Activated CD4-positive, alpha-beta T cell treated with anti-CD3 and anti-CD28 coated beads for 48 hours (primary cell): ENCODE data around the gene PIGQ.

Experiments used
- DNase-seq: peaks from one replicate; pipeline ENCODE4 v3.0.0-alpha.2; 2020

Gene PIGQ

DNA sequence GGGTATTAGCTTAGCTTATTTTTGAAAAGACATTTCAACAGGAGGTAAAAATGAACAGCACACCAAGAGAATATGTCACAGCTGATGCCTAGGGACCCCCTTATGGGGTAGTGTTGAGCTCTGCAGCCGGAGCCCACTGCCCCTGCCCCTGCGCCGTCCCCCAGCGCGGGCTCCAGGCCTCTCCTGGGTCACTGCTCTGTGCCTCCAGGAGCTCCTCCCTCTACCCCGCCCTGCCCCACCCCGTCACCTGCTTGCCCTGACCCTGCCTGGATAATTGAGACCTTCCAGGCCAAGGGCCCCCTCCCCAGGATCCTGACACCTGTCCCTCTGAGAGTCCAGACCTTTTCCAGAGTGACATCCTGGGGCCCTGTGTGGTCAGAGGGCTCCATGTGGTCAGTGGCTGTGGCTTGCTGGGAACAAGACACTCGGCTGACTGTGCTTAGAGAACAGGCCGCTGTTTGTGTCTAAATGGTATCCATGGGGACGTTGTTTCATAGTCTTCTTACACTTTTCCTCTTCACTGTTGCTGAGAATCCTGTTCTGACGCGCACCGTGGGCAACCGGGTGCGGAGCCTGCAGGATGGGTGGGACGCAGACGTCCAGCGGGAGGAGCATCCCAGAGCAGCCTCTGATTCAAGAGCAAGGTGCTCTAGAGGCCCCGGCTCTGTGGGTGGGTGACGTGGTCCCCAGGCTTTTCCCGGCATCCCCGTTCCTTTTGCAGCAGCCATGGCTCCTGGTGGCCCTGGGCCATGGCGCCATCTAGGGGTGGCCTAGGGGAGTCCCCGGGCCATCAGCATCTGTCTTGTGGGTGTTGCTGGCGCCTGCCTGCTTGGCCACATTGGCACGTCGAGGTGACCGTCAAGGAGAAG lies 41.0 kb downstream of the PIGQ start:
- peak; percentile 76 for DNase-seq

DNA sequence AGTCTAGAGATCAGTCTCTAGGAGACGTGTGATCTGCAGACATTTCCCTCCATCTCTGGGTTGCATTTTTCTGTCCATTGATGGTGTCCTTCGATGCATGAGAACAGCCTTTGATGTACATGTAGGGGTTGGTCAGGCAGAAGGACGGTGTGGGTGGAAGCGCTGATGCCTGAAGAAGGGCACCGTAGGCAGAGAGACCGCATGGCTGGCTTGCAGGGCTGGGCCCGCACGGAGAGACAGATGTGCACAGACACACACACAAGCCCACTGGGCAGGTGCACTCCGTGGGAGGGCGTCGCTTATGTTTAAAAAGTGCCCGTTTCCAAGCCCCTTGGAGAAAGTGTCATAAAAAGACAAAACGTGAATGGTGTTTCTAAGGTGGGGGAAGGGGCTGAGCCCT lies 45.4 kb downstream of the PIGQ start:
- no peak for DNase-seq

DNA sequence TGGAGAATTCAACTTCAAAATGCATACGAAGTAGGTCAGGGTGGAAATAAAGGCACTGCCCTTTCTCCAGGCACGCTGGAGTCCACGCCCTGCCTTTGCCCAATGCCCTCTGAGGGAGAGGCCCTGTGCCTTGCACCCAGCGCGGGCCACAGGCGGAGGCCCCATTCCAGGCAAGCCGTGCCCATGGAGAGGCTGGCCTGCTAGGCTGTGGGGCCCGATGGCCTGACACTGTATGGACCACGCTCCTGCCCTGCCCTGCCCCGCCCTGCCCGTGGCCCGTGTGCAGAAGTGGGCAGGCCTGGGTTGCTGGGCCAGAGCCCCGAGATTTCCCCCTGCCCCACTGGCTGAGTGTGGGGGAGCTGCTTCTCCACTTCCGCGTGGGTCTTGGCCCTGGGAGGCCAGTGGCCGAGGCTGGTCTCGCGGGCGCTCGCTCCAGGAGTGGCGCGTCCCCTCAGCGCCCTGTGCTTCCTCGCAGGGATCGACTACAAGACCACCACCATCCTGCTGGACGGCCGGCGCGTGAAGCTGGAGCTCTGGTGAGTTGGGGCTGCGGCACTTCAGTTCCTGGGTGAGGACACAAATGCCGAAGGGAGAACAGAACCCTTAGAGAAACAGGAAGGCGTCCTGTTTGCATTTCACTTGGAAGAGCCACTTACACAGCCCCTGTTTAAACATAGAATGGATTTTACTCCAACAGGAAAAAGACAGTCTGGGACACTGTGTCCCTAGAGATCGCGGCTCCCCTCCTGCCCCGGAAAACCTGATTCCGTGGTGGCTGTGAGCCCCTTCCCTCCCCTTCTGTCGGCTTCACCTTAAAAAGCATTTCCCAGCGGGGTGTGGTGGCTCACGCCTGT lies 47.2 kb downstream of the PIGQ start:
- no peak for DNase-seq

DNA sequence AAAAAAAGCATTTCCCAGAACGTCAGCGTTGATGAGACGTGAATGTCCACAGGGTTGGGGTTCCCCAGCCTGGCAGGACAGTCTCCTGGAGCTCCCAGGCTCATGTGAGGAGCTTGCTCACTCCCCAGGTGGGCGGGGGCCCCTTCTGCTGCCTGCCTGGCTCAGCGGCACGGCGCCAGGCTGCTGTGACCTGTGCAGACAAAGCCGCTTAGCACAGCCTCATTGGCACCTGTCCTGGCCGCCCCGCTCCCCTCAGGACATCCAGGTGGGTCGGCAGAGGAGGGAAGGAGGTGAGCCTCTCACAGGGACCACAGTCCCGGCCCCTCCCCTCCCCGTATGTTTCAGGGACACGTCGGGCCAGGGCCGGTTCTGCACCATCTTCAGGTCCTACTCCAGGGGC lies 48.1 kb downstream of the PIGQ start:
- DNase-seq = no peak

DNA sequence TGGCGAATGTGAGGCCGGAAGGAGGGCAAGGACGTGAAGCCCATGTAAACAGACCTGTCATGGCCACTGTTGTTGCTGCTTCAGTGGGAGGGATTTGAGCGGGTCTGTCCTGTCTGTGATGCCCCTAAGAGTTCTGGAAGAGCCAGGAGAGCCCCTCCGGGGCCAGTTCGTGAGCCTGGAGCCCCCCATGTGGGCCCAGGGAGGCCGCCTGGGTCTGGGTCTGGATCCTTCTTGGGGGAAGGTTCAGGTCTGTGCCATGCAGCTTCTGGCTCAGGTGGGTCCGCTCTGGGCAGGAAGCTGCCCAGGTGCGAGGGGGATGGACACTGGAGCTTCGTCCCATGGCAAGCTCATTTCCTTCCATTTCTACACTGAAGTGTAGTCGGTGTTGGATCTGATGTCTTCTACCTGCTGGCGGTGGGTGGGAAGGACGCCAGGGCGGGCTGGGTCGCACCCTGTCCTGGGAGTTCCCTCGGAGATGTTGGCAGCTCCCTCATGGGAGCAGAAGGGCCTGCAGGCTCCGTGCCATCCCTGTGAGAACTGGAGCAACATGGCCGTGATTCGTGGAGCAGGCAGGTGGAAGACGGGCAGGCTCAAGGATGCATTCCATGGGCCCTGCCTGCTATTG lies 49.8 kb downstream of the PIGQ start:
- no peak for DNase-seq

DNA sequence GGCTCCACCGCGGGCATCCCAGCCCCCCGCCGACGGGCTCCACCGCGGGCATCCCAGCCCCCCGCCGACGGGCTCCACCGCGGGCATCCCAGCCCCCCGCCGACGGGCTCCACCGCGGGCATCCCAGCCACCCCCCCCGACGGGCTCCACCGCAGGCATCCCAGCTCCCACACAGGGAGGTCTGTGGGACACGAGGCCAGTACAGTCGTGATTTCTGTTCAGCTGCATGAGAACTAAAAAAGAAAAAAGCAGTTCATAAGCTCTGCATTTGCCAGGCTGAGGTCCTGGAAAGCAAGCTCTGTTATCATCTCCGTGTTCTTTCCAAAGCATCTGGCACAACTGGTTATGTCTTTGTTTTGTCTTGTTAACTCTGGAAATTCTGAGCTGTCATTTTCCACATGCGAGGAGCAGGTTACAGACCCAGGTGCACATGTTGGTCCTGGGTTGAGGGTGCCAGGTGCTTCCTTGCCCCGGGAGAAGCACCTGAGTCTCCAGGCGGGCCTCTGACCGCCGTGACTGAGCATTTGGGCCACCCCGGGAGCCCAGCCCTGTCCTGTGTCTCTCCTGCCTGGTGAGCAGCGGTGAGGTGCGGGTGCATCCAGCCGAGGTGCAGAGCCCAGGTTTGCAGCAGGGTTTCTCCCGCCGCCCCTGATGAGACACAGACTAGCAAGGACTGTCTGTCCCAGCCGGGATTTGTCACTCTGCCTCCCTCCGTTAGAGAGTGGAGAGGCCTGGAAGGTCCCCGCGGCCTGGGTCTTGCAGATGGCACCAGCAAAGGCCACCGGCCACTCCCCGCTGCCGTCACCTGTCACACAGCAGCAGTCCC lies 51.1 kb downstream of the PIGQ start:
- DNase-seq = no peak

DNA sequence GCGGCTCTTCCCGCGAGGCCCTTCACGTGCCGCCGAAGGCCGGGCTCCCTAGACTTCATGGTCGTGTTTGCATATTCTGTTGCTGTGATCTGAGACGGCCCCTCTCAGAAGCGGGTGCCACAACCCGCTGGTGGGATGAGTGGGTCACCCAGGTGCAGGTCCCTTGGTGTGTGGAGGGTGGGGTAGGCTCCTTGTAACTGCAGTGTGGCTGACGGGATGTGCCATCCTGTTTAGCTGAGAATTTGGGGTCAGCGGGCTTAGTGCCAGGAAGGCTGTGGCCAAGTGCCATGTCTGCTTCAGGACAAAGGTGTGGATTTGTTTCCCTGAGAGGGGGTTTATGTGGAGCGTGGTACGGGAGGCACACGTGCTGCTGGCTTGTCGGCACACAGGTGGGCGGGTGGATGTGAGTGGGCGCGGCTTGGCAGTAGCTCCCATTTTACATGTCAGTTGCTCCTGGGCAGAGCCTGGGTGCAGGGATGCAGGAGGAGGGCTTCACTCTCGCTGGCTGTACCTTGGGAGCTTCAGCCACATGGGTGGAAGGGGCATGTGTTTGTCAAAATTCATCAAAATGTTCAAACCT lies 51.8 kb downstream of the PIGQ start:
- DNase-seq = no peak

DNA sequence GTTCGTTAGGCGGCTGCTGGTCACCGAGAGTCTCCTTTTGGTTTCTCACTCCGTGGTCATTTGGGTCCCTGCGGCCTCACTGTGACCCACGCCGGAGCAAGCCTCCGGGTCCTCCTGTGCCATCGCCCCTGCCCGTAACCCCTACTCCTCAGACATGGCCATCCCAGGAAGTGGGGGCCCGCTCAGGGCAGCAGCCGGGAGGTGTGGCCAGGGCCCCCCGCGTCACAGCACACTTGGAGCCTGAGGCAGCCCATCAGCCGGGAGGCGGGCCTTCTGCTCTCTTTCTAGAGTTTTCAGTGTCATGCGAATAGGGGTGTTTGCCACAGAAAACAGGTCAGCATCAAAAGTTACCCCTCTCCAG lies 53.1 kb downstream of the PIGQ start:
- no peak for DNase-seq

DNA sequence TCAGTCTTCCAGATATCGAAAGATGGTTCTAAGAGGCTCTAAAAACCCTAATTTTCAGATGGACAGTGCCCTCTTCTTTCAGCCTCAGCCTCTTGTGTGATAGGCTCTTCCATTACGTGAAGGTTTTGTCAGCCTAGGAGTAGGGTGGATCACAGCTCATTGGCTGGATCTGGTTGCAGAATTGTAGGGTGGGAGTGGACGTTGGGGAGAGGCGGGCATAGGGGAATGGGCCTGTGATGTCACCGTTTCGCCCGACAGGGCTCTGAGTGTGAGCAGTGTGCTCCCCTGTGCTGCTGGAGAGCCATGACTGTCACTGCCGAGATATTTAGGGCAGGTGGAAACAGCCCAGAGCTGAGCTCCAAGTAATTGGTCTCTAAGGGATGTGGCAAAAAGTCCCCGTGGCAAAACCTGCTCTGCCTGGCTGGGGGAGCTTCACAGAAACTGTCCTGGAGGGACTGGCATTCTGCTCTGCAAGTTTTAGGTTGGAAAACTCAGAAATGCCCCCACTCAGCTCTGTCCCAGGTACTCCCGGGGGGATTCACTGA lies 54.8 kb downstream of the PIGQ start:
- DNase-seq = no peak

DNA sequence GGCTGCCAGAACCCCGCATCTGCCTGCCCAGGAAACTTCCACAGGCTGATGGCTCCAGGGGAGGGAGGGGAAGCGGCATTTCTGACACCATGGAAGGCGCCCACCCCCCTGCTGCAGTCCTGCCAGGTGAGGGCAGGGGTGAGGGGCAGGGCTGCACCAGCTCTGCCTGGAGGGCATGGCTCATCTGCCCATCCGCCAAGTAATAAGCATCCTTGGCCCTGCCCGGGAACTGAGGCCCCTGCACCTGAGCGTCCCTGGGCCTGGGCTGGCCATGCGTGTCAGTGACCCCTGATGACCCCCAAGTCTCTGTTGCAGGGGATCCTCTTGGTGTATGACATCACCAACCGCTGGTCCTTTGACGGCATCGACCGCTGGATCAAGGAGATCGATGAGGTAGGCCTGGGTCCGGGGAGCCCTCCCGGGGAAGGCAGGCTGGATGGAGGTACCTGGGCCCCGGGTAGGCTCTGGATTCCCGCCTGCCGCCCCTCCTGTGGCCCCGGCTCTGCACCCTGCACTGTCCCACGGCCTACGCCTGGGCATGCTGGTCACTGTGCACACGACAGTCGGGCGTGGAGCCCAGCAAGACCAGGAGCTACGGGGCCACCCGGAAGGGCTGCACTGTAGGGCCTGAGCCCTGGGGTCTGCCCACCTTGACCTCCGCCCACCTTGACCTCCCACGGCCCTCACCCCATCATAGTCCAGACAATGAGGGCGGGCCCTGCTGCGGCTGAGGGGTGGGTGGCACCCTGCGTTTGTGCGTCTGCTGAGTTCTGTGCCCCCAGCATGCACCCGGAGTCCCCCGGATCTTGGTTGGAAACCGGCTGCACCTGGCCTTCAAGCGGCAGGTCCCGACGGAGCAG lies 55.6 kb downstream of the PIGQ start:
- DNase-seq = no peak

DNA sequence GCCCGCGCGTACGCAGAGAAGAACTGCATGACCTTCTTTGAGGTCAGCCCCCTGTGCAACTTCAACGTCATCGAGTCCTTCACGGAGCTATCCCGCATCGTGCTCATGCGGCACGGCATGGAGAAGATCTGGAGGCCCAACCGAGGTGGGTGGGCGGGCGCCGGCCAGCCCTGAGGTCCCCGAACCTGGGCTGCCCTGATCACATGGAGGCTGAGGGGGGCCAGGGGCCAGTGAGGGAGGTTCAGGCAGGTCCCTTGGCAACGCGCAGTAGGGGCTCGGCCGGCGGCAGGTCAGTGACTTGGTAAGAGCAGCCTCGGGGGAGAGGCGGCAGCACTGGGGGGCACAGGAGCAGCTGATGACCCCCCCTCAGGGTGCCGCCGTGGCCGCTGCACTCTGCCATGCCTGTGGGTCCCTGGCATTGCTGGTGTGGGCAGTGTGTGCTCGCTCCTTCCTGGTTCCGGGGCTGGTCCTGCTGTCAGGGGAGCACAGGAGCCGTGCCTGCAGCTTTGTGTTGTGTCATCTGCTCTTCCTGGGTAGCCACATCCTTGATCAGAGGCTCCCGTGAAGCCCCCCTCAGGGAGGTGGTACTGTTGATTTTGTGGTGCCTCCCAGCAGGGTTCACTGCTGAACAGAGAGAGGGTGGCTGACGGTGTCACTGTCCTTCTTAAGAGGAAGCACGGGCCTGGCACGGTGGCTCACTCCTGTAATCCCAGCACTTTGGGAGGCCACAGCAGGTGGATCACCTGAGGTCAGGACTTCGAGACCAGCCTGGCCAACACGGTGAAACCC lies 56.4 kb downstream of the PIGQ start:
- DNase-seq = no peak

DNA sequence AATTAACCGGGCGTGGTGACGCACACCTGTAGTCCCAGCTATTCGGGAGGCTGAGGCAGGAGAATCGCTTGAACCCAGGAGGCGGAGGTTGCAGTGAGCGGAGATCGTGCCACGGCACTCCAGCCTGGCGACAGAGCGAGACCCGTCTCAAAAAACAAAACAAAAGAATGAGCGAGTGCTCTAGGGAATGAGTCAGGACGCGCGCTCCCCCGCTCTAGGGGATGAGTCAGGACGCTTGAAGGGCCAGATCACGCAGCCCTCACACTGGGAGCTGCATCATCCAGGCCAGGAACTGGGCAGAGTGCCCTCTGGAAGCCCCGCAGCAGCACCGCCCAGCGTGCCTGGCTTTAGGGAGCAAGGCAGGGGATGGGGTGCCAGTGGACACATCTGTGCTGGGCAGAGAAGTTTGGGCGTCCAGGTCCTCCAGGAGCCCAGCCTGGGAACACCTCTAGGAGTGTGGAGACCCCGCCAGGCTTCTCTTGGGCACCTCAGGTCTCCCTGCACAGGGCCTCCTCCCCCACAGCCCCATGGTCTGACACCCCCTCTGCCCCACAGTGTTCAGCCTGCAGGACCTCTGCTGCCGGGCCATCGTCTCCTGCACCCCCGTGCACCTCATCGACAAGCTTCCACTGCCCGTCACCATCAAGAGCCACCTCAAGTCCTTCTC lies 57.2 kb downstream of the PIGQ start:
- DNase-seq = no peak

DNA sequence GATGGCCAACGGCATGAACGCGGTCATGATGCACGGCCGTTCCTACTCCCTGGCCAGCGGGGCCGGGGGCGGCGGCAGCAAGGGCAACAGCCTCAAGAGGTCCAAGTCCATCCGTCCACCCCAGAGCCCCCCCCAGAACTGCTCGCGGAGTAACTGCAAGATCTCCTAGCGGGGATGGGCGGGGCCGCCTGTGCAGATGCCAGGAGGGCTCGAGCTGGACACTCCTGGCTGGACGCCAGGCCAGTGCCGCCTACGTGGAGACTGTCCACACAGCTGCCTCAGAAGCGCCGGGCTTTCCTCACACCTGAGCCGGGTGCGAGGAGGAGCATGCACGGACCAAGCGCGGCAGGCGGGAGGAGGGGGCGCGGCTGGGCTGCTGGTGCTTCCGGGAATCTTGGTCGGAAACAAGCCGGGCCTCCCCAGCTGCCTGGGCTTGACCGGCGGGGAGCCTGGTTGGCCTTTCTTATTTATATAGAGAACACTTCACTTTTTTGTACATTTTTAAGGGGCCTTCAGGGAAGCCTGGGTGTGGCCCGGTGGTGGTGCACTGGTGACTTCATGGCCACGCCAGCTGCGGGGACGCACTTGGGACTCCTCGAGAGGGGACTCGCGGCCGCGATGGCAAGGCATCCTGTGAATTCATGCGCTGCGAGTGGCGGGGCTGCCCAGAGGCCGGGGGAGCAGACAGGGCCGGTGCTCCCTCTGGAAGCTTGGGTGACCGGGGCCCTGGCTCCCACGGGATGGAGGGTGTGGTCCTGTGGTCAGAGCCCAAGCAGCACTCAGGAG lies 57.9 kb downstream of the PIGQ start:
- DNase-seq = no peak

DNA sequence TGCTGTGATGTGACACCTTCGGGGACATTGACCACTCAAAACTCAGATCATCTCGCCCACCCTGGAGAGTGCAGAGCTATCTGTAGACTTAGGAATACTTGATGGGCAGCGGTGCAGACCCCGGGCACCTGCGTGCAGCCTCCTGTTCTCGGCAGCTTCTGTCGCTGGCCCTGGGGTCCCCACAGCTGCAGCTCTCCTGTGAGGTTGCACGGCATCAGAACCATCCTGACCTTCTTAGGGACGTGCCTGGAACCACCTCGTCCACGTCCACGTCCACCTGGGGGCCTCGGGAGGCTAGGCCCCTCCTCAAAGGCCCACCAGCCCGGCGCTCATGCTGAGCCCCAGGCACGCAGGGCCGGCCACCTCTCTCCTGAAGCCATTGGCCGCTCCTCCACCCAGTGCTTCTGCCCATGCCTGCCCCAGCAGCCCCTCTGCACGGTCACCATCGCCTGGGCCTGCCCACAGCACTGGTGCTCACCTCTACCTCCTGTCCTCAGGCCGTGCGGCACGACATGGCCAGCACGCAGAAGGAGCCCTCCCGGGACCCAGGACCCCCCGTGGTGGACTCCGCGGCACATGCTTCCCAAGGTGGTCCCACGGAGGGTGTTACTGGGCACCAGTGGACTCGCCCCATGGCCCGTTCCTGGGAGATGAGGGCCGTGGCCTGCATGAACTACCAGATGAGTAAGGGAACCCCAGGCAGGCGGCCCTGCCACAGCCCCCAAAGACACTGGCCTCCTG lies 58.7 kb downstream of the PIGQ start:
- no peak for DNase-seq

DNA sequence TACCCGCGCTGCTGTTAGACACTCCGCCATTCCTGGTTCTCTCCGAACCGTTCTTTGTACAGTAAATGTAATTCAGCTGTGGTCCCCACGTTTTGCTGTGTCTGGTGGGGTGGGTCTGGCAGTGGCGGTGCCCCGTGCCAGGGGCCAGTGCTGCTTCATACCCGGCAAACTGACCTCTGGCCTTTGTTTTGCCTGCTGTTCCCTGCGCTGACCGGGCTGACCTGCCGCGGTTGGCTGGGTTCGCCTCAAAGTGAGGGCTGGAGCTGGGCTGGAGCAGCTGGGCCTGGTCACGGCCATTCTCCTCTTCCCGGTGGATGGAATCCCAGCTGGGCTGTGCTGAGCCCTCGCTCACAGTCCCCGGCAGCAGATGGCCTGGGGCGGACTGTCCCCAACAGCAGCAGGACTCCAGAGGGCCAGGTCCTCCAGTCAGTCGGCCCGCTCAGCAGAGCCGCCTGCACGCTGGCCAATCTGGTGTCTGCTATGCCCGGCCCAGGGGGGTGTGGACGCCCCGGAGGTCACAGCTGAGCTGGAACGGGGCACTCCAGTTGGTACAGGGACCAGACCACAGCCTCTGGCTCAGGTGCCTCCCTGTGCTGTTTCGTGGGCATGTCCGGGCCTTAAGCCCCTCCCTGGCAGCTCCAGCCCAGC lies 59.5 kb downstream of the PIGQ start:
- no peak for DNase-seq

DNA sequence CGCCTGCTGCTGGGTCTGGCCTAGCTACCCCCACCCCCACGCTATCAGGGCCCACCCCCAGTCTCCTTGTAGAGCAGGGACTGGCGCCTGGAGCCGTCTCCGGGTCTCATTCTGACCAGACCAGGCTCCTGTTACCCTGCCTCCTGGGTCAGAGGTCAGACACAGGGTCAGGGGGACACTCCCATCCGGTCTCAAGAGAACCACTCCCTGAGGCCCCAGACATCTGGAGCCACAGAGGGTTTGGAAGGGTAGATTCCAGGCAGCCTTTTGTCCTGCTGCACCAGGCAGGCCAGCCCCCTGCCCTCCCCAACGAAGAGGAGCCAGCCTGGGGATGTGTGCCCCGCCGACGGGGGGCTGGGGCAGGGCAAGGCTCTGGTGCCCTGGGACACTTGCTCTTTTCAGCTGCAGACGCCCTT lies 60.1 kb downstream of the PIGQ start:
- DNase-seq = no peak

DNA sequence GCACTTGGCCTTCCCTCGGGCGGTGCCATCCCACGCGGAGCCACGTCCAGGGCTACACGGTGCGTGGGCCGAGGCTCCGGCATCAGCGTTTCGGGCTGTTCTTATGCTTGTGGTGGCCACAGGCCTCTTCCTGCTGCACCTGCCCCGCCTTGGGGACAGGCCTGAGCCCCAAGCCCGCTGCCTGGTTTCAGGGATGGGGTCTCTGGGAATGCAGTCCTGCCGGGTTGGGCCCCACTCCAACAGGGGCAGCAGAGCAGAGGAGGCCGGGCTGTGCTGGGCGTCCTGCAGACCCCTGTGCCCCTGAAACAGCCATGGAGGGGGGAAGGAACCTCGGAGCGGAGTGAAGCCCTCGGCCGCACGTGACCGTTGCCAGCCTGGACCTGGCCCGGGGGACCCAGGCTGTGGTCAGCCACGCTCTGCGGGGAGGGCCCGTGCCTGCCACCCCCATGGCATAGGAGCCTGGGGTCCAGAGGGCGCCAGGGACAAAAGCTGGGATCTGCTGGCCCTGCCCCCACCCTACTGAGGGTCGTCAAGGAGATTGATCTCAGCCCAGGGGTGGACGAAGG lies 60.6 kb downstream of the PIGQ start:
- no peak for DNase-seq
